Cardiac fibroblast (primary cell): Measurements from ENCODE around the gene OR10A2.

Source experiments
- DNase-seq, 2 donors: peaks; one replicate each; pipeline versions ENCODE4 v3.0.0 to v3.0.0-alpha.2; 2010; ENCODE audit warnings: low read depth in 2 of 2
- H3K4me3 ChIP-seq, 2 donors: replicated peaks in 1 of 2; 1 replicate in 1 of 2; 2 replicates in 1 of 2; pipeline ENCODE4 v1.5.1; 2011; ENCODE audit warnings: low read depth in 2 of 2, low read length in 2 of 2, mild to moderate bottlenecking in 2 of 2, moderate library complexity in 1 of 2
- CTCF ChIP-seq: IDR thresholded peaks from one replicate; pipeline ENCODE4 v1.5.1; 2011; ENCODE audit warnings: low read depth, mild to moderate bottlenecking, low read length, inconsistent platforms

Gene OR10A2

GRCh38 chr11:6862961-6863360, at the start of gene OR10A2:
Gene OR10A2, plus strand, starts transcription at chr11:6863057. Its CDS starts 6,698 bp downstream, at chr11:6869755.
- DNase-seq: peak in 1 of 2 donors; percentile 9
- no peak within 1 kb of the TSS for H3K4me3 ChIP-seq

GRCh38 chr11:6813656-6814055, 49.2 kb upstream of the OR10A2 start:
- no peak overlapping the region for H3K4me3 ChIP-seq
- no peak for TF ChIP-seq CTCF
- DNase-seq: no peak

More at GRCh38 chr11:6862961-6863360, at the start of gene OR10A2:
- no peak for TF ChIP-seq CTCF

- no peak for DNase-seq
- no peak for TF ChIP-seq CTCF
- H3K4me3 ChIP-seq: no peak overlapping the region
Observed at GRCh38 chr11:6817694-6818093, 45.2 kb upstream of the OR10A2 start.

GRCh38 chr11:6818967-6819366, 43.9 kb upstream of the OR10A2 start:
- no peak for DNase-seq
- H3K4me3 ChIP-seq: no peak overlapping the region
- no peak for TF ChIP-seq CTCF

- no peak overlapping the region for H3K4me3 ChIP-seq
- DNase-seq: no peak
- TF ChIP-seq CTCF: no peak
Observed at GRCh38 chr11:6824136-6824823, 38.6 kb upstream of the OR10A2 start.

GRCh38 chr11:6825231-6825744, 37.6 kb upstream of the OR10A2 start:
- TF ChIP-seq CTCF: no peak
- peak in 1 of 2 donors; percentile 22 for DNase-seq
- H3K4me3 ChIP-seq: no peak overlapping the region

GRCh38 chr11:6828103-6828502, 34.8 kb upstream of the OR10A2 start:
- TF ChIP-seq CTCF: no peak
- no peak for DNase-seq
- no peak overlapping the region for H3K4me3 ChIP-seq
